Measurements from ENCODE around the gene BDKRB2.

- TF ChIP-seq POLR2AphosphoS5 (IDR thresholded peaks at IDR 0.05) = no peak
- no peak for TF ChIP-seq CTCF (IDR thresholded peaks at IDR 0.05)
Observed at GRCh38 chr14:96246539-96246847, 41.9 kb downstream of the BDKRB2 start.
